Measurements from ENCODE around the gene LYPD3.

Gene LYPD3

DNA sequence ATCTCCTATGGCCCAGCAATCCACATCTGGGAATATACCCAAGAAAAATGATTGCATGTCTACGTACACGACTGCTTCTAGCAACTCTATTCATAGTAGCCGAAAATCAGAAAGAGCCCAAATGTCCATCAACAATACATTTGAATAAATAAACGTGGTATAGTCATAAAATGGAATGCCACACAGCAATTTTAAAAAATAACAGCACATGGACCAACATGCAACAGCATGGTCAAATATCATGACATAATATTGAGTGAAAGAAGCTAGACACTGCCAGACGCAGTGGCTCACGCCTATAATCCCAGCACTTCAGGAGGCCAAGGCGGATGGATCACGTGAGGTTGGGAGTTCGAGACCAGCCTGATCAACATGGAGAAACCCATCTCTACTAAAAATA is 34.4 kb downstream of the LYPD3 start:
- DNase-seq (ENCODE audit: low read depth) = no peak

DNA sequence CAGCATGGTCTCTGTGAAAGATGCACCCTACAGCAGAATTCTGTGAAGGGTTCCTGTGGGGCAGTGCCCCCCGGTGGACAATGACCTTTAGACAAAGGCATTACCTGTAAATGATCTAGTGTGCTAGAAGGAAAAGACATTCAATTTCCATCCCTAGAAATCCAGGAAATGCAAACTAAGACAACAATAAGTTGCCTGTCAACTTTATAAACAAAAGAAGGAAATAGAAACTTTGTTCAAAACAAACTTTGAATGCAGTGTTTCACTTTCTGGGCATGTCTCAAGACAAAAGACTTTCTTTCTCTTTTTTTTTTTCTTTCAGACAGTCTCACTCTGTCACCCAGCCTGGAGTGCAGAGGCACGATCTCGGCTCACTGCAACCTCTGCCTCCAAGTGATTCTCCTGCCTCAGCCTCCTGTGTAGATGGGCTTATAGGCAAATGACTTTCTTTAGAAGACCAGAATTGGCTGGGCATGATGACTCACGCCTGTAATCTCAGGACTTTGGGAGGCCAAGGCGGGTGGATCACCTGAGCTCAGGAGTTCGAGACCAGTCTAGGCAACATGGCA is 35.2 kb downstream of the LYPD3 start:
- DNase-seq (ENCODE audit: low read depth) = no peak

DNA sequence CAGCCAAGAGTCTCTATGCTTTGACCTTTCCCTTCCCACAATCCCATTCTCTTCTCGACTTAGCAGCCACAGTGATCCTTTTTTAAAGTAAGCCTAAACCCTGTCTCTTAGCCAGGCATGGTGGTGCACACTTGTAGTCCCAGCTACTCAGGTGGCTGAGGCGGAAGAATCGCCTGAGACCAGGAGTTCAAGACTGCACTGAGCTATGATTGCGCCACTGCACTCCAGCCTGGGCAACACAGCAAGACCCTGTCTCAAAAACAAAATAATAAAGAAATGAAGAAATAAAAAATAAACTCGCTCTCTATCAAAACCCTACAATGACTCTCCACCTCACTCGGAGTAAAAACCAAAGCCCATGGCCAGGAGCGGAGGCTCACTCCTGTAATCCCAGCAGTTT is 36.0 kb downstream of the LYPD3 start:
- no peak for DNase-seq (ENCODE audit: low read depth)

DNA sequence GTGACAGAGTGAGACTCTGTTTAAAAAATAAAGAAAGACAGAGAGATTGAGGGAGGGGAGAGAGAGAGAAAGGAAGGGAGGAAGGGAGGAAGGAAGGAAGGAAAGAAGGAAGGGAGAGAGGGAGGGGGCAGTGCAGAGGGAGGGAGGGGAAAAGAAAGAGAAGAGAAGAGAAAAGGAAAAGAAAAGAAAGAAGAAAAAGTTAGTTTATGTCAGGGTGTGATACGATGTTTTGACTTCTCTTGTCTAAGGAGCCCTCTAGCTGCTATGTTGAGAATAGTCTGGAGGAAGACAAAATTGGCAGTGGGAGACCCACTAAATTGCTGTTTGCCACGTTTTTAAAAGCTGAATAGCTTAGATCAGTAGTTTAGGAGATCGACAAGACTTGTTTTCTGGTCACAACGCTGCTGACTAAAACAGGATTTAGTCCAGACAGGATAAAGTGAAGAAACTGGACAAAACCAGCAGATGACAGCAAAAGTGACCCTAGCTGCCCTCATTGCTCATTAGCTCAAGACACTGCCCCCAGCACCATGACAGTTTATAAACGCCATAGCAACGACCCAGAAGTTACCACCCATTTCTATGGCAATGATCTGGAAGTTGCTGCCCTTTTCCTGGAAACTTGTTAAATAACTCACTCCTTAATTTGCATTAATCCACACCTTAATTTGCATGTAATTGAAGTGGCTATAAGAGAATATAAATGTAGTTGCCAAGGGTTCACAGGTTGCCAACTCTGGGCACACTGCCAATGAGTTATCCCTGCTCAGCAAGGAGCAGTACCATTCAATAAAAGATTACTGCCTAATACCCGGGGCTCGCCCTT is 39.6 kb downstream of the LYPD3 start:
- DNase-seq (ENCODE audit: low read depth) = no peak

DNA sequence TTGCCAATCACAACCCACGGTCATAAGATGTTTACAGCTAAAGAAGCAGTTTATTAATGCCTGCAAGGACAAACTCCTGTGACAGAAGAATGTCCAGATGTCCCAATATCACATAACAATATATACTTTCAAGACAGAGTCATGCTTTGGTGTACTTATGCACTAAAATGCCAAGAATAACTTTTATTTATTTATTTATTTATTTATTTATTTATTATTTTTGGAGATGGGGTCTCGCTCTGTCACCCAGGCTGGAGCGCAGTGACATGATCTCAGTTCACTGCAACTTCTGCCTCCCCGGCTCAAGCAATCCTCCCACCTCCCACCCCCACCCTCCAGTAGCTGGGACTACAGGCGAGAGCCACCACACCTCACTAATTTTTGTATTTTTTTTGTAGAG is 41.6 kb downstream of the LYPD3 start:
- DNase-seq (ENCODE audit: low read depth) = no peak

DNA sequence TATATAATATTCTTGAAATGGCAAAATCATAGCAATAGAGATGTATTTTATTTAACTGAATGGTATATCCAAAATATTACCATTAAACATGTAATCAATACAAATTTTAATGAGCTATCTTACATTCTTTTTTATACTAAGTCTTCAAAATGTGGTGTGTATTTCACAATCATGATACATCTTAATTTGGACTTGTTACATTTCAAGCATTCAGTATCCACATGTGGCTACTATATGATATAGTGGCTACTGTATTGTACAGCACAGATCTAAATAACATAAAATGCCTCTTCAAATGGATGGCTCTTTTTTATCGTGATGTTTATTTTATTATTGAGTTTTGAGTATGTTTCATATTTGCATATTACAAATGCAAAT is 42.7 kb downstream of the LYPD3 start:
- DNase-seq (ENCODE audit: low read depth) = no peak

DNA sequence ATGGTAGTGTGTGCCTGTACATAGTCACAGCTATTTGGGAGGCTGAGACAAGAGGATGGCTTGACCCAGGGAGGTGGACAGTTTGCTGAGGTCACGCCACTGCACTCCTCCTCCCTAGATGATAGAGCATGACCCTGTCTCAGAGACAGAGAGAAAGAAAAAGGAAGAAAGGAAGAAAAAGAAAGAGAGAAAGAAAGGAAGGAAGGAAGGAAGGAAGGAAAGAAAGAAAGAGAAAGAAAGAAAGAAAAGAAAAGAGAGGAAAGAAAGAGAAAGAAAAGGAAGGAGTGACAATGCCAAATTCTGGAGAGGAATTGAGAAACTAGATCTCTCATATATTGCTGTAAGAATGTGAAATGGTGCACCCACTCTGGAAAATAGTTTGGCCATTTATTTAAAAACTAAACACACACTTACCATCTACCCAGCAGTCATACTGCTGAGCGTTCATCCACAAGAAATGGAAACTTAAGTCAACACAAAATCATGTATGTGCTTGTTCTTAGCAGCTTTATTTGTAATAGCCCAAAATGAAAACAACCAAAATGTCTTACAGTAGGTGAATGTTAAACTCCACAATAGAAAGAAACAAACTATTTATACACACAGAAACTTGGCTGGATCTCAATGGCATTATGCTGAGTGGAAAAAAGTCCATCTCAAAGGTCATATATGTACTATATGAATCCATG is 43.3 kb downstream of the LYPD3 start:
- DNase-seq (ENCODE audit: low read depth) = no peak

DNA sequence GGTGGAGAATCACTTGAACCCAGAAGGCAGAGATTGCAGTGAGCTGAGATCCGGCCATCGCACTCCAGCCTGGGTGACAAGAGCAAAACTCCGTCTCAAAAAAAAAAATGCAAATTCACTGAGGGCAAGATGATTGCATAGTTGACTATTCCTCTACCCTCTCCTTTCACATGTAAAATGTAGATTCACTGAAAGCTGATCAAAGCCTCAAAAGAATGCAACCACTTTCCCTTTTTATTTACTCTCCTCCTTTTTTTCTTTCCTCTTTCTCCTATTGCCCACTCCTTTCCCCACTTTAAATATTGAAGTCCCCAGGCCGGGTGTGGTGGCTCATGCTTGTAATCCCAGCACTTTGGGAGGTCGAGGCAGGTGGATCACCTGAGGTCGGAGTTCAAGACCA is 44.5 kb downstream of the LYPD3 start:
- no peak for DNase-seq (ENCODE audit: low read depth)

DNA sequence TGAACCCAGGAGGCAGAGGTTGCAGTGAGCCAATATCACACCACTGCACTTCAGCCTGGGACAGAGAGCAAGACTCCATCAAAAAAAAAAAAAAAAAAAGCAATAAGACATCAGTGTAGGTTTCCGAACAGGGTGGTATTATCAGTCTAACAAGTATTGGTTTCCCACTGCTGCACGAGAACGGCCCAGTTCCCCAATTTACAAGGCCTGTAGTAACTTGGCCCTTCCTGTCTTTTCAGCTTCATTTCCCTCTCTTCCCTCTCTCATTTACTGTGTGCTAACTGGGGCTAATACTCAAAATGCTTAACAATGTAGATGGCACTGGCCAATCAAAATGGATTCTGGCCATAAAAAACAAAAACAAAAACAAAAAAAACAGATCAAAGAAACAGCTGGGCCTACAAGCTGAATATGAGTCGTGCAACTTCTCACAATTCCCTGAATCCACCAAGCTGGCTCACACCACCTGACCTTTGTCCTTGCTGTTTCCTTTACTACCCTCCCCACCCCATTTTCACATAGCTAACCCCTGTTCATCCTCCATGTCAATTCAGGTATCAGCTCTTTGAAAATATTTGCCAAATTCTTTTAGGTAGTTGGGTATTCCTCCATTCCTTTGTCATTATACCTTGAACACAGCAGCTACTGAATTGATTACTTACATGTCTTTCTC is 48.3 kb downstream of the LYPD3 start:
- no peak for DNase-seq (ENCODE audit: low read depth)

DNA sequence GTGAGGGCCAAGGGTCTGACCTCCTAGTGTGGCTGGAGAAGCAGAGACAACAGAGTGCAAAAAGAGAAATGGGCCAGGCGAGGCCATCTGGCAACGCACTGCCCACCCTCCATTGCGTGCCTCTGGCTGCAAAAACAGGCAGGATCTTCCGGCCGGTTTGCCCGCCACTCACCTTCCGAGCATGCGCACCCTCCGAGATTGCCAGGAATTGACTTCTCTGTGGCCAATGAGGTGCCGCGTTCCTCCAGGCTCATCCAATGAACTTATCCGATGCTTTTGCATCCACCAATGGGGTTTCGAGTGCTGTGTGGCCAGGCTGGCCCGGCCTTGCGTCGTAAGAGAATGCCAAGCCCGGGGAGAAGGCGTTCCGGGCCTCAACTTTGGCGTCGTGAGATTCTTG is 50.9 kb downstream of the LYPD3 start, which contains the start of gene TEX101:
Gene TEX101 (plus strand): TSS at position 337 of the 400 bp plus-strand sequence. CDS start 1,030 bp downstream, outside the sequence.
- DNase-seq (ENCODE audit: low read depth) = no peak

DNA sequence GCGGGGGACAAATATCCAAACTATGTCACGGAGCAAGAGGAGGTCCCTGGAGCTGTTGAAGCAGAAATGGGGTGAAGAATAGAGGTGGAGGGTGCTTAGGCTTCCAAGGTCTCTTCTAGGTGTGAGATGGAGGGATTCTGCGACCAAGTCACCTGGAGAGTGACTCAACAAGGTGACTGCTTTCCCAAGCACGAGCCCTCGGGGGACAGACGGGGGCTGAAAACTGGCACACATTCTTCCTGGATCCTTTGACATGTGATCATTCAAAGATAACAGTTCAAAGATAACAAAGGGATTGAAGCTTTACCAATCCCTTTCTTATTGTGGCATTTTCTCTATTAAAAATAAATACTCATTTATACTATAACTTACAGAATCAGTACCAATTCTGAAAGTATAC is 53.0 kb downstream of the LYPD3 start:
- DNase-seq (ENCODE audit: low read depth) = no peak
